Measurements from ENCODE around the gene BRCA2. TPM values are rescaled to one million over a fixed set of nuclear protein-coding genes. Genes with fewer than 3 reads are reported as not detected.

BRCA2 gene
- total RNA-seq, 1 donor from 2014 or later, result 3.4 TPM

- no peak for TF ChIP-seq CTCF (IDR thresholded peaks at IDR 0.05; ENCODE audit: insufficient read depth, low read depth, low read length)
- no peak for TF ChIP-seq EZH2 (IDR thresholded peaks at IDR 0.05; ENCODE audit: insufficient read depth, low read length)
- no peak overlapping the region for H3K4me3 Mint-ChIP-seq (ENCODE audit: unreplicated experiment)
- no peak overlapping the region for H3K4me2 ChIP-seq (ENCODE audit: low read length)
- H3K4me1 ChIP-seq (ENCODE audit: insufficient read depth, low read length), result no peaks in the 10 kb centered on the region
- H3K4me3 ChIP-seq (ENCODE audit: insufficient read depth, low read depth, low read length), result no peak overlapping the region
- FAIRE-seq (no peak), DNase-seq (ENCODE audit: low read depth) (no peak)
- no peaks in the 10 kb centered on the region for H3K27me3 Mint-ChIP-seq (ENCODE audit: low read depth, unreplicated experiment)
- no peaks in the 10 kb centered on the region for H3K9me3 Mint-ChIP-seq (ENCODE audit: unreplicated experiment)
- H3K36me3 ChIP-seq (ENCODE audit: insufficient read depth, low read length), result no peaks in the 10 kb centered on the region
- H4K20me1 ChIP-seq (ENCODE audit: insufficient read depth, low read length), result no peaks in the 10 kb centered on the region
- H3K79me2 ChIP-seq (ENCODE audit: insufficient read depth, low read length), result no peaks in the 10 kb centered on the region
- H3K27ac ChIP-seq (ENCODE audit: low read depth, low read length), result no peak overlapping the region
- no peaks in the 10 kb centered on the region for H3K4me1 Mint-ChIP-seq (ENCODE audit: low read depth, unreplicated experiment)
- H3K36me3 Mint-ChIP-seq (ENCODE audit: low read depth, unreplicated experiment), result peaks cover 10% of the 10 kb centered on the region
- H3K9me3 ChIP-seq (ENCODE audit: insufficient read depth, low read depth, low read length), result no peaks in the 10 kb centered on the region
- H3K27ac Mint-ChIP-seq (ENCODE audit: unreplicated experiment), result no peak overlapping the region
- no peak overlapping the region for H2AFZ ChIP-seq (ENCODE audit: low read depth, low read length)
- no peak overlapping the region for H3K9ac ChIP-seq (ENCODE audit: low read length)
- no peaks in the 10 kb centered on the region for H3K27me3 ChIP-seq (ENCODE audit: insufficient read depth, low read length)
Measured at GRCh38 chr13:32438871-32439270, 123.6 kb downstream of the BRCA2 start.

GRCh38 chr13:32443111-32443510 is 127.8 kb downstream of the BRCA2 start:
- DNase-seq (ENCODE audit: low read depth) (no peak), FAIRE-seq (no peak)
- Histone ChIP-seq H3K36me3 (ENCODE audit: insufficient read depth, low read length) (no peaks in the 10 kb centered on the region), H3K79me2 (ENCODE audit: insufficient read depth, low read length) (no peaks in the 10 kb centered on the region), H3K9ac (ENCODE audit: low read length) (no peak overlapping the region), H3K4me2 (ENCODE audit: low read length) (no peak overlapping the region), H3K27me3 (ENCODE audit: insufficient read depth, low read length) (no peaks in the 10 kb centered on the region), H4K20me1 (ENCODE audit: insufficient read depth, low read length) (no peaks in the 10 kb centered on the region), H3K27ac (ENCODE audit: low read depth, low read length) (no peak overlapping the region), H2AFZ (ENCODE audit: low read depth, low read length) (no peak overlapping the region), H3K9me3 (ENCODE audit: insufficient read depth, low read depth, low read length) (no peaks in the 10 kb centered on the region), H3K4me3 (ENCODE audit: insufficient read depth, low read depth, low read length) (no peak overlapping the region), H3K4me1 (ENCODE audit: insufficient read depth, low read length) (no peaks in the 10 kb centered on the region)
- no peak for TF ChIP-seq CTCF (IDR thresholded peaks at IDR 0.05; ENCODE audit: insufficient read depth, low read depth, low read length)
- no peak for TF ChIP-seq EZH2 (IDR thresholded peaks at IDR 0.05; ENCODE audit: insufficient read depth, low read length)
- Mint-ChIP-seq H3K36me3 (ENCODE audit: low read depth, unreplicated experiment) (peaks cover 5% of the 10 kb centered on the region), H3K9me3 (ENCODE audit: unreplicated experiment) (no peaks in the 10 kb centered on the region), H3K4me3 (ENCODE audit: unreplicated experiment) (no peak overlapping the region), H3K4me1 (ENCODE audit: low read depth, unreplicated experiment) (peaks cover 1% of the 10 kb centered on the region), H3K27me3 (ENCODE audit: low read depth, unreplicated experiment) (no peaks in the 10 kb centered on the region), H3K27ac (ENCODE audit: unreplicated experiment) (no peak overlapping the region)

- H3K4me1 ChIP-seq (ENCODE audit: insufficient read depth, low read length), result no peaks in the 10 kb centered on the region
- H3K4me3 ChIP-seq (ENCODE audit: insufficient read depth, low read depth, low read length), result no peak overlapping the region
- no peaks in the 10 kb centered on the region for H3K9me3 Mint-ChIP-seq (ENCODE audit: unreplicated experiment)
- H3K9me3 ChIP-seq (ENCODE audit: insufficient read depth, low read depth, low read length), result no peaks in the 10 kb centered on the region
- H4K20me1 ChIP-seq (ENCODE audit: insufficient read depth, low read length), result no peaks in the 10 kb centered on the region
- no peaks in the 10 kb centered on the region for H3K27me3 ChIP-seq (ENCODE audit: insufficient read depth, low read length)
- DNase-seq (ENCODE audit: low read depth), result no peak
- H3K27ac Mint-ChIP-seq (ENCODE audit: unreplicated experiment), result no peak overlapping the region
- peaks cover 3% of the 10 kb centered on the region for H3K36me3 Mint-ChIP-seq (ENCODE audit: low read depth, unreplicated experiment)
- no peaks in the 10 kb centered on the region for H3K27me3 Mint-ChIP-seq (ENCODE audit: low read depth, unreplicated experiment)
- no peak overlapping the region for H3K9ac ChIP-seq (ENCODE audit: low read length)
- no peak overlapping the region for H3K27ac ChIP-seq (ENCODE audit: low read depth, low read length)
- TF ChIP-seq CTCF (IDR thresholded peaks at IDR 0.05; ENCODE audit: insufficient read depth, low read depth, low read length), result no peak
- TF ChIP-seq EZH2 (IDR thresholded peaks at IDR 0.05; ENCODE audit: insufficient read depth, low read length), result no peak
- H3K79me2 ChIP-seq (ENCODE audit: insufficient read depth, low read length), result no peaks in the 10 kb centered on the region
- peaks cover 3% of the 10 kb centered on the region for H3K4me1 Mint-ChIP-seq (ENCODE audit: low read depth, unreplicated experiment)
- H3K36me3 ChIP-seq (ENCODE audit: insufficient read depth, low read length), result no peaks in the 10 kb centered on the region
- H2AFZ ChIP-seq (ENCODE audit: low read depth, low read length), result no peak overlapping the region
- no peak overlapping the region for H3K4me2 ChIP-seq (ENCODE audit: low read length)
- FAIRE-seq, result no peak
- H3K4me3 Mint-ChIP-seq (ENCODE audit: unreplicated experiment), result no peak overlapping the region
Measured at GRCh38 chr13:32445461-32445860, 130.2 kb downstream of the BRCA2 start.
